ENCODE data around the gene MRPS18B.

DNA sequence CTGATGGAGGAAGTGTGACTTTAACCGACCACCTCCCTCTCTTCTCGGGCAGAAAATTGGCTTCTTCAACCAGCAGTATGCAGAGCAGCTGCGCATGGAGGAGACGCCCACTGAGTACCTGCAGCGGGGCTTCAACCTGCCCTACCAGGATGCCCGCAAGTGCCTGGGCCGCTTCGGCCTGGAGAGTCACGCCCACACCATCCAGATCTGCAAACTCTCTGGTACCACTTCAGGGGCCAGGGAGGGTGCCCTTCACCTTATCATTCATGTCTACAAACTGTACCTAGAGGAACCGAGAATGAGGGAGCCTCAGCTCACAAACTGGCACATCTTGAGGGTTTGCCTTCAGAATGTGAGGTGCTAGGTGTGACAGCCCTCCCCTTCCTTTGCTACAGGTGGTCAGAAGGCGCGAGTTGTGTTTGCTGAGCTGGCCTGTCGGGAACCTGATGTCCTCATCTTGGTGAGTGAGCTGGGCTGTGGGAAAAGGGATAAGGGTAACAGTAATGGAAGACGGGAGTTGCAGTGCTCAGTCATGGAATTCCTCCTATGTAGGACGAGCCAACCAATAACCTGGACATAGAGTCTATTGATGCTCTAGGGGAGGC is 27.8 kb upstream of the MRPS18B start:
- no peak for TF ChIP-seq POLR2A (IDR thresholded peaks at IDR 0.05)
- TF ChIP-seq, protein P1, sequence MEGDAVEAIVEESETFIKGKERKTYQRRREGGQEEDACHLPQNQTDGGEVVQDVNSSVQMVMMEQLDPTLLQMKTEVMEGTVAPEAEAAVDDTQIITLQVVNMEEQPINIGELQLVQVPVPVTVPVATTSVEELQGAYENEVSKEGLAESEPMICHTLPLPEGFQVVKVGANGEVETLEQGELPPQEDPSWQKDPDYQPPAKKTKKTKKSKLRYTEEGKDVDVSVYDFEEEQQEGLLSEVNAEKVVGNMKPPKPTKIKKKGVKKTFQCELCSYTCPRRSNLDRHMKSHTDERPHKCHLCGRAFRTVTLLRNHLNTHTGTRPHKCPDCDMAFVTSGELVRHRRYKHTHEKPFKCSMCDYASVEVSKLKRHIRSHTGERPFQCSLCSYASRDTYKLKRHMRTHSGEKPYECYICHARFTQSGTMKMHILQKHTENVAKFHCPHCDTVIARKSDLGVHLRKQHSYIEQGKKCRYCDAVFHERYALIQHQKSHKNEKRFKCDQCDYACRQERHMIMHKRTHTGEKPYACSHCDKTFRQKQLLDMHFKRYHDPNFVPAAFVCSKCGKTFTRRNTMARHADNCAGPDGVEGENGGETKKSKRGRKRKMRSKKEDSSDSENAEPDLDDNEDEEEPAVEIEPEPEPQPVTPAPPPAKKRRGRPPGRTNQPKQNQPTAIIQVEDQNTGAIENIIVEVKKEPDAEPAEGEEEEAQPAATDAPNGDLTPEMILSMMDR (IDR thresholded peaks at IDR 0.05) = no peak

Measured in upper lobe of left lung (tissue), 4 donors.